Measurements from ENCODE around the gene DUSP22.
"Not testable (repeated sequence)": the region's sequence is repeated elsewhere in the genome, so short reads cannot be mapped to it uniquely, and the experiment has no call there.

DUSP22 gene

DNA sequence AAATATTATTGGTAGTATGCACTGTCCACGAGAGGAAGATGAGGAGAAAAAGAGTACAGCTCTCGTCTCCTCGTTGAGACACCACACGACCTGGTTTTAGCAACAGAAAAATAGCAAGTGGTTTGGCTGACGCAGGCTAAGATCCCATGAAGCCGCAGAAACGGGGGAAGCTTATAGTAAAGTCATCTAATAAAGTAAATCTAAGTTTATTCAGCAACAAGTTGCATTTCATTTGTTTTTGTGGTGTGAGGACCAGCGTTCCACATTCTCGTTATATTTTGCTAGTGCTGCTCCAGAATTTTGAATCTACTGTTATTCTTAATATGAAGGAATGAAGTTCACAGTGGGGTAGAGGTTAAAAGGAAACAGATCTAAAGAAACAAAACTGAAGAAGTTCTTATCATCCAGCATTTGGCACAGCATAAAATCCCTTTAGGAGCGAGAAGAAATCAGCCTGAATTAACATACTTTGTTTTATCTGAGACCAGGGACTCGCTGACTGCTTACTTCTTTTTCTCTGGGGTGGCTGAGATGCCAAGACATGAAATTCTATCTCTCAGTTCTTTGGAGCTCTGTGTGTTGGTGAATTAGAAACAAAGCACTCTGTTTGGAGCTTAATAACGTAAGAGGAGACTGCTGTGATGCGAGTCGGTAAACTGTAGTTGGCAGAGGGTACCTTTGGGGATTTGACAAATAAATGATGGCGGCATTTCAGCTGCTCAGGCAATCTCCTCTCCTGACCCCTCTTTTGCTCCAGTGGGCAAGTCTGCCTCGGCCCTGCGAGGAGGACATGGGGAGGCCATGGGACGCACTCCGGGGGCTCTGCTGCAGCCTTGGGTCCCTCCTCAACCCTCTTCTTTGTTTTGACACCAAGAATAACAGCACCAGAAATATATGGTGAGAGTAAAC is 74.4 kb downstream of the DUSP22 start:
- DNase-seq, result no peak

DNA sequence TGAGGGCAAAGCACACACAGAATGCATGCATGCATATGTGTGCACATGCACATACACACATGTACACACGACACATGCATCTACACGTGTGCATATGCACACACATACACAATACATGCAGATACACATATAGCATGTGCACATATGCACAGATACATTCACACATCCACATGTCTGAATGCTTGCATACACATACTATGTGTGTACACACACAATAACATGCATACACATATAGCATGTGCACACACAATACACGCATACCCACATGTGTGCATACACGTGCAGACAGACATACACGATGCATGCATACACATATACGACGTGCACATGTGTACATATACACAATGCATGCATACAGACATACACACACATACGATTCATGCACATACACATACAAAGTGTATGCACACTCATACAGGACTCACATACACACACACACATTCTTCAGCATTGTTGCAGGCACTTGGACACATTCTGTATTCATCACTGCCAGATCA is 75.1 kb downstream of the DUSP22 start:
- DNase-seq, result no peak

GRCh38 chr6:367891-368630 is 75.8 kb downstream of the DUSP22 start:
- no peak for DNase-seq

DNA sequence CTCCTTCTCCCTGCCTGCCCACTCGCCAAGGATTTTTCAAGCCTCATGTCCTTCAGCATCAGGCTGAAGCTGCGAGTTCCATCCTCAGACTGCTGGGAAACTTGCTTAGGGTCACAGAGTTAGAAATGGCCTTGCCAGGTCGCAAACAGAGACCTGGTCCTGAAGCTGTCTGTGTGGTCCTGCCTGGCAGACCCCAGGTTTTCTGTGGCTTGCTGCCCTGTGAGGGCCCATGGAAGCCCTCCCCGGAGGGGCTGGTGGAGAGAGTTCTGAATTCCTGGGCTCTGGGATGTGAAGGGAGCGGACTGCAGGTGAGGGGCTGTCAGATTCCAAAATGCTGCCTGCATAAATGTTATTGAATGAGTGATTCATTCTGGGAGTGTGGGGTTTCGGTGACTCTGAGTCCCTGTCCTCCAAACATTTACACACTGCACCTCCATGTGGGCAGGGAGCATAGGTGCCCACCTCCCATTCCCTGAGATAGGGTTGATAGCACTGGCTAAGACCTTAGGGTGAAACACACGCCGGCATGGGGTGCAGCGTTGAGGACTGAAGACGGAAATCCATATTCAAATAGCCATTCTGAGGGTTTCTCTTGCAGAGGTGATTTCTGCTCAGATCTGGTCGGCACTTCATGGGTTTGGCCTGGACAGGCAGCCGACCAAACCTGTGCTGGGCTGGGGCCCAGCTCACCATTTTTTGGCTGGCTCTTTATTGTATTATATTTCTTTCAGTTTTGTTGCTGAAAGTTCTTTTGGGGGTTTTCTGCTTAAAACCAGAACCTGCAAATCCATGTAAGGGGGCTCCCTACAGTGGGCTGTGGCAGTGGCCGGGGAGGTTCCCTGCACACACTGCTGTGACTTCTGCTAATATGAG is 77.5 kb downstream of the DUSP22 start:
- DNase-seq, result no peak

DNA sequence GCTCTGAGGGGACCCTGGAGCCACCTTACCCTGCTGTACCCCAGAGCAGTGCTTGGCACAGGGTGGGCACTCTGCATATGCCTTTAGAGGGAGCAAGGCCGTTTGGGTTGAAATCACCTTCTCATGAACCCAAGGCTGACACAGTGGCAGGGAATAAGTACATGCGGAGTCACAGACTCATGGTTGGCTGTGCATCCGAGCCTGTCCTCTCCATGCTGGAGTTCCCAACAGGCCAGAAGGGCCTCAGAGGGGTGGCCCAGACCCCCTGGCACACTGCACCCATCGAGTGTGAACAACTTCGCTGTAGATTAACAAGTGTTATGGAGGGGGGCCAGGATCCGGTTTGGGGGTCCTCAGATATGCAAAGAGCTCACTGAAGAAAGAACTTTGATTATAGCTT is 78.3 kb downstream of the DUSP22 start:
- no peak for DNase-seq

- DNase-seq, result not testable (repeated sequence)
Observed at GRCh38 chr6:371851-372250, 79.6 kb downstream of the DUSP22 start.

DNA sequence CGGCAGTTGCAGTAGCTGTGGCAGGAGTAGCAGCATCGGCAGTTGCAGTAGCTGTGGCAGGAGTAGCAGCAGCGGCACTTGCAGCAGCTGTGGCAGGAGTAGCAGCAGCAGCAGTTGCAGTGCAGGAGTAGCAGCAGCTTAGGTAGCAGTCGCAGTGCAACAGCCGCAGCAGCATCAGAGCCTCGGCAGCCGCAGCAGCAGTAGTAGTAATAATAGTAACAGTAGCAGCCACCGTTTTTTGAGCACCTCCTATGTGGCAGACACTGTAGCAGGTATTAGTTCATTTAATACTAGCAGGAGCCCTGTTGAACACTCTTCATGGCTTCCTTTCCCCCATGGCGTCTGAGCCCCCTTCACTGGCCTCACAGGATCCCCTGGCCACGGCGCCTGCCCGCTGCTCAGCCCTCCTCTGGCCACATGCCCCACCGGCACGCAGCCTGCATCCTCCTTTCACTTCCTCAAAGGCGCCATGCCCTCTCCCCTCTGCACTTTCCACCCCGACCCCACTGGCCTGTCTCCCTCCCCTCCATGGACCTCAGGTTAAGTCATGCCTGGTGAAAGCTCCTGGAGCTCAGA is 80.1 kb downstream of the DUSP22 start:
- DNase-seq, result no peak

DNA sequence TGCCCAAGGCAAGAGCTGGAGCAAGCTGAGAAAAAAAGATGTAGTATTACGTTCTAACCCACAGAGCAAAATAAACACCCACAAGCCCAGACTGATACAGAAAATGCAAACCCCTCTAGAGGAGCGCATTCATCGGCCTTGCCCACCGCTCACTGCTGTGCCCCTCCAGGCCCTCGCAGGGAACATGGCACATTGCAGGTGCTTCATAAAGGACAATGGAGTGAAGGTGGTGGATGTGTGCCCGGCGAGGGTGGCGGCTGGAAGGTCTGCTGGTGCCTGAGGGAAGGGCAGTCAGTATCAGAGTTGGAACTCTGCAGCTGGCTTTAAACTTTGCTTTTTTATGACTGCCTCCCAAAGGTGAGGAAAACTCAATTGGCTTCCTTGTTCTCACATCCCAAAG is 80.7 kb downstream of the DUSP22 start:
- no peak for DNase-seq

DNA sequence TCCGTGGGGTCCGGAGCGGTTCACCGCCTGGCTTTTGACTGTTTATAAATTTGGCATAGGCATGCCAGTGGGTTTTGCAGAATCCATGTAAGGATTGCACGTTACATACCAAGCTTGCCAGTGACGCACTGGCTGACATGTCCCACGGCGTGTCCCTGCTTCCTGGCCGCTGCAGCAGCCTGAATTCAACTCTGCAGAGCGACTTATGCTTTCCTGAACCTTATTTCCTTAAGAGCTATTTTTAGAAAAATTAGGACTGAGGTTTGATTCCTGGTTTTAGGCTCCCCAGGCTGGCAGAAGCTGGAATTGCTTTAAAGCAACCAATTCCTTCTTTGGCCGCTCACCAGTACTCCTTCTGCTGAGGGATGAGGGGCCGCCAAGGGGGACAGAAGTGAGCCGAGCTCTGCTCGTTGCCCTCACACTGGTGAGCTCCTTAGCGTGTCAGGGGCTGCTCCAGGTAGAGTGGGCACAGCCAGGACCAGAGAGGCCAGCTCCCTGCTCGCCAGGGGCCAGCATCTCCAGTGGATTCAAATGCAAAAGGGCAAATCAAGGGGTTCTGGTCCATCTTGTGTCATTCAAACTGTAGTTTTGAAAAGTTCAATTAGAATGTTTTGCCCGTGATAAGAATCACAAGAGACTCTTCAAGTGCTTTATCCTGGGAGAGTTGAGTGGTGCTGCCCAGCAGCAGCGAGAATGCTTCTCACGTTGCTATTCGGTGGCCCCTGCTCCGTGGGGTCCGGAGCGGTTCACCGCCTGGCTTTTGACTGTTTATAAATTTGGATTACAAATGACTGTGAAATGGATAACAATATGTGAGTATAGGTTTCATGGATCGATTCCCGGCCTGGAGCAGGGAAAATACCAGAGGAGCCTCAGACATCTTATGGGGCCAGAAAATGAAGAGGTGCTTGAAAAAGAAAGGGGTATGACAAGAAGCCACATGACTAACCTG is 81.8 kb downstream of the DUSP22 start:
- no peak for DNase-seq

DNA sequence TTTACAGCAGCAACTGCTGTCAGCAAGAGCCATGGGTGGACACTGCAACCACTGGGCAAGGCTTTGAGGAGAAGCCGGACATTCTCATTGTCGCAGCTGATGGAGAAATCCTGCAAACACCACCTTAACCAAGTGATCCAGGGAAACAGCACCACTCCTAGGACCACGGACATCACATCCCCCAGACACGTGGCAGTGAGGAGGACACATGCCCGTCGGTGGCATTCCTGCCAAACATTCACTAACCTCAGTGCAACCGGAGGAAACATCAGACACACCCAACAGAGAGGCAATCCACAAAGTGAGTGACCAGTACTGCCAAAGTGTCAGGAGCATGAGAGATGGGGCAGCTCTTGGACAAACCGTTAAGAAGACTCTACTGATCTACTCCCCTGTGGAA is 82.7 kb downstream of the DUSP22 start:
- no peak for DNase-seq

- DNase-seq, result no peak
Observed at GRCh38 chr6:376827-377640, 84.7 kb downstream of the DUSP22 start.

- DNase-seq, result not testable (repeated sequence)
Observed at GRCh38 chr6:377641-378020, 85.3 kb downstream of the DUSP22 start.

DNA sequence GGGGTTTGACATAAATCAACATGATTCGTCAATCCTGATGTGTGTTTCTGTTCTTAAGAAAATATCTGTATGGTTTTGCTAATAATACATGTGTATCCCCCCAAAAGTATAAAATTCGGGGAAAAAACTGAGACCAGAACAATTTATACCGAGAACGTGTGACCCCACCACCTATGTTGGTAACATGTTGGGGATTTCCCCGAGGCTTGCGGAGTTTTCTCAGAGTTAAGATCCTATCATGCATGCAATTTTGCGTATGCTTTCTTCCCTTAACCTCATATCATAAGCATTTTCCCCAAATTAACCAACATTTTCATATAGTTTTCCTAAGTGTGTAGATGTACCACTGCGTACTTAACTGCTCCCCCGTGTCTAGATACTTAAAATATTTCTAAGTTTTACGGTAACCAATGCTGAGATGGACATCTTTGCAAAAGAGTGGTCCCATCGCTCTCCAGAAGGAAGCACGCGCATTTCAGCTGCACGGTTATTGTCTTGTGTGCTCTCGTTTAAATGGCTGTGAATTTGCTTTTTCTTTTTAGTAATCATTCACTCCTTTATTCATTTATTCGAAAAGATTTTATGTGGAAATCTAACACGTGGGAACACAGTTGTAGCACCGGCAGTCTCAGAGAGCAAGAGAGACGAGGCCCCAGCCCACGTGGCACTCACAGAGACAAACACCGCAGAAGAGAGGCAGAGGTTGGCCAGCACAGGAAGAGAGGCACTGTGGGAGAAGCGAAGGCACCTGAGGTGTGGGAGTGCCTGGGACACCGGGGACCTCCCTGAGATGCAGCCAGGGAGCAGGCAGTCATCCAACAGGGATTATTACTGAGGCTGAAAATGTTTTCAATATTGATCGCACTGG is 86.0 kb downstream of the DUSP22 start:
- no peak for DNase-seq

GRCh38 chr6:378958-379409 is 86.7 kb downstream of the DUSP22 start:
- DNase-seq, result no peak

DNA sequence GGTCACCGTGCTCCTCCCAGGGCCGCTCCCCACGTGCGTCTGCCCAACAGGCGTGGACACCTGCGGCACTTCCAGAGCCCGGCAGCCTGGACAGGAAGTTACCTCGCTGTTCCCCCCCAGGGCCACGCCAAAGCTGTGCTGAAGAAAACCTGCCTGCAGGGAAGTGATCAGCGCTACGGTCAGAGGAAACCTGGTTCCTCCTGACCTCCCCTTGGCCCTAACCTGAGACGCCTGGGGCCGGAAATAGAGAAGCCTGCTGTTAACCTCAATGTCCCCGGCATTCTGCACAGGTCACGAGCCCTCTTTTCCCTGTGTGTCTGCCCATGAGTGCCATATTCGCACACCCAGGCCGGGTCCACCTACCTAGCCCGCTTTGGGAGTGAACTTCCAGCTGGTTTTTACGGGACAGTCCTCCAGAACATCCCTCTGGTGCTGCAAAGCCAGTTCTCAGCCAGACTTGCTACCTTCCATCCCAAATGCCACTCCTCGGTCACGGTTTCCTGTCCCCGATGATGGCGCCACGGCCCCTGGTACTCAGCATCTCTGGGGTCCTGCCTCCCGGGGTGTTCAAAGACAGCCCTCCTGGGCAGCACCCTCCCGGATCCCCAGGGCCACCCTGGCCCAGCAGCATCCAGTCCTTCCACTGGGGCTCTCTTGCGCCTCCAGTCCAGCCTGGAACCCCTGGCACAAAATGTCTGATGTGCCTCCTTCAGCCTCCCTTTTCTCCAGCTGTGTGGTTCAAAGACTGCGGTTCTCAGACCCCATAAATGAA is 87.3 kb downstream of the DUSP22 start:
- DNase-seq, result no peak

DNA sequence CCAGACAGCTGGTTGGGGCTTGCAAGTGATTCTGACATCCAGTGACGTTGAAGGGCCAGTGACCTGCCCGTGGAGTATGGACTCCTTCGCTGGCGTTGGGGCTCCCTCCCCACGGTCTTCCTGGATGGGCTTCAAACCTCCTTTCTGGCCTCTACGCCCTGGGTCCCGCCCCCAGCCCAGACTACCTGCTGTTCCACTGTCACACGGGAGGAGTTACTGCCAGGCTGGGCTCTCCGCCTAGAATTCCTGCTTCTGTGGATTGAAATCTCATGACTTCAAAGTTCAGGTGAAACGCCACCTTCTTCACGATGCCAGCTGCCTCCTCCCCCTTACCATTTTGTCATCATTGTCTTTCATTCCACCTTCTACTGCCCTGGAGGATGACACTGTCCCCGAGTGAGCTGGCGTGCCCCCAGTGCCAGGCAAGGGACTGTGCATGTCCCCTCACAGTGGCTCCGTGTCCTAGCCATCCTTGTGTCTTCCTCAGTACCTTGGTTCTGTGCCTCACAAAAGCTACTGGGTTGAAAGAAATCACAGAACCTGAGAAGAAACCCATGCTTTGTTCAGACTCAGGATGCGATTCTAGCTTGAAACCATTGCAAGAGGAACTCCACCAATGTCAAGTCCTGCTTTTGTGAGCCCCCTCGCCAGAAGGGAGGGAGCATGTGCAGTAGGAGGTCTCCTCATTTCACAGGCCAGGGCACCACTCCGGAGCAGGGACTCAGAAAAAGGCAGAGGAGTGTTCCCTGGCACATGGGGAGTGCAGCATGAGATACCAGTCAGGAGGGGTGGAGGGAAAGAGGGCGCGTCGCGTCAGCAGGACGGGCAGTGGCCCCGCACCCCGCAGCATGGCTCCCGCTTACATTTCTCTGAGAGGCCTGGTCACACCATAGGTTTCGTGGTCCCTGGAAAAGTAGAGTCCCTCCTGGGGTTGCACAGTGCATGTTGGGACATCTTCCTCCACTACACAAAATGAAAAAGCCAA is 88.2 kb downstream of the DUSP22 start:
- DNase-seq, result no peak

GRCh38 chr6:381742-382461 is 89.6 kb downstream of the DUSP22 start:
- no peak for DNase-seq

All from stimulated activated CD4-positive, alpha-beta T cell treated with anti-CD3 and anti-CD28 coated beads, Interleukin-2, amount 100 ng/mL, for 48 hours (primary cell).